CD14-positive monocyte (primary cell): ENCODE measurements around the gene PDE6B. TPM values are rescaled to one million over a fixed set of nuclear protein-coding genes. Genes with fewer than 3 reads are reported as not detected.
A peak's percentile ranks its signal among the peaks of the same experiment; 100 is the strongest.

Source experiments
- DNase-seq, 3 donors: peaks; one replicate each; pipeline ENCODE4 v3.0.0-alpha.2; 2011 to 2022
- H2AFZ ChIP-seq: 2 replicates; pipeline ENCODE4 v1.6.0; 2012; ENCODE audit warnings: mild to moderate bottlenecking, low read depth, low read length, inconsistent platforms; ENCODE audit not compliant: insufficient read depth, poor library complexity, severe bottlenecking
- H3K27ac ChIP-seq, 2 donors: 1 replicate in 1 of 2; 2 replicates in 1 of 2; pipeline ENCODE4 v1.5.1; 2012 to 2013; ENCODE audit warnings: low read length in 2 of 2, control low read depth in 1 of 2, inconsistent platforms in 1 of 2, low read depth in 1 of 2, mild to moderate bottlenecking in 1 of 2
- H3K27me3 ChIP-seq, 2 donors: one replicate each; pipeline versions ENCODE4 v1.6.0 to v1.6.1; 2011 to 2013; ENCODE audit warnings: low read length in 2 of 2; ENCODE audit not compliant: control insufficient read depth in 2 of 2, insufficient read depth in 2 of 2
- H3K36me3 ChIP-seq, 2 donors: replicated peaks in 1 of 2; 1 replicate in 1 of 2; 2 replicates in 1 of 2; pipeline versions ENCODE4 v1.5.1 to v1.6.1; 2012 to 2013; ENCODE audit warnings: low read length in 2 of 2, control low read depth in 1 of 2, inconsistent platforms in 1 of 2, mild to moderate bottlenecking in 1 of 2; ENCODE audit not compliant: insufficient read depth in 2 of 2, control insufficient read depth in 1 of 2
- H3K4me1 ChIP-seq, 2 donors: 1 replicate in 1 of 2; 2 replicates in 1 of 2; pipeline versions ENCODE4 v1.5.1 to v1.6.1; 2012 to 2013; ENCODE audit warnings: low read length in 2 of 2, control low read depth in 1 of 2, inconsistent platforms in 1 of 2, mild to moderate bottlenecking in 1 of 2, moderate library complexity in 1 of 2; ENCODE audit not compliant: insufficient read depth in 2 of 2, control insufficient read depth in 1 of 2
- H3K4me2 ChIP-seq: replicated peaks from 2 replicates; pipeline ENCODE3; 2012; ENCODE audit warnings: low read length, moderate library complexity, mild to moderate bottlenecking; ENCODE audit not compliant: poor library complexity, severe bottlenecking; ENCODE audit errors: extremely low read depth
- H3K4me3 ChIP-seq, 3 experiments: fragments of 200-600 bp in 1 of 3; sonication (generic) in 1 of 3; replicated peaks in 1 of 3; 1 replicate in 2 of 3; 2 replicates in 1 of 3; pipeline ENCODE4 v1.5.1; 2011 to 2013; ENCODE audit warnings: low read length in 3 of 3, mild to moderate bottlenecking in 3 of 3, control low read depth in 2 of 3, low read depth in 2 of 3, inconsistent platforms in 1 of 3, moderate library complexity in 1 of 3
- H3K79me2 ChIP-seq: 2 replicates; pipeline ENCODE4 v1.6.0; 2012; ENCODE audit warnings: mild to moderate bottlenecking, control low read depth, inconsistent platforms, low read length, moderate library complexity; ENCODE audit not compliant: insufficient read depth
- H3K9ac ChIP-seq: 2 replicates; pipeline ENCODE4 v1.6.0; 2017; ENCODE audit warnings: low read length, mild to moderate bottlenecking; ENCODE audit not compliant: insufficient read depth, poor library complexity, severe bottlenecking
- H3K9me3 ChIP-seq, 2 donors: replicated peaks in 1 of 2; 1 replicate in 1 of 2; 2 replicates in 1 of 2; pipeline versions ENCODE4 v1.5.1 to v1.6.1; 2012 to 2013; ENCODE audit warnings: low read length in 2 of 2, control low read depth in 1 of 2; ENCODE audit not compliant: control insufficient read depth in 1 of 2, insufficient read depth in 1 of 2
- H4K20me1 ChIP-seq: 2 replicates; pipeline ENCODE4 v1.6.0; 2012; ENCODE audit warnings: mild to moderate bottlenecking, low read length, control low read depth, moderate library complexity; ENCODE audit not compliant: insufficient read depth
- H3K27ac Mint-ChIP-seq, 7 donors: one replicate each; pipeline ENCODE4 v1.8.0; 2020; ENCODE audit warnings: mild to moderate bottlenecking in 7 of 7, mixed read lengths in 7 of 7, moderate library complexity in 6 of 7, inconsistent platforms in 2 of 7
- H3K27me3 Mint-ChIP-seq, 3 donors: one replicate each; pipeline ENCODE4 v1.8.0; 2021 to 2022; ENCODE audit warnings: low read depth in 3 of 3, mild to moderate bottlenecking in 3 of 3, mixed read lengths in 3 of 3, moderate library complexity in 3 of 3, inconsistent platforms in 1 of 3
- H3K36me3 Mint-ChIP-seq, 2 donors: one replicate each; pipeline ENCODE4 v1.8.0; 2020; ENCODE audit warnings: mixed read lengths in 2 of 2, inconsistent platforms in 1 of 2, mild to moderate bottlenecking in 1 of 2
- H3K4me1 Mint-ChIP-seq: one replicate; pipeline ENCODE4 v1.8.0; 2020; ENCODE audit warnings: mild to moderate bottlenecking, mixed read lengths
- H3K4me3 Mint-ChIP-seq, 2 donors: one replicate each; pipeline ENCODE4 v1.8.0; 2020; ENCODE audit warnings: mild to moderate bottlenecking in 2 of 2, mixed read lengths in 2 of 2, moderate library complexity in 1 of 2
- H3K9me3 Mint-ChIP-seq, 7 donors: one replicate each; pipeline ENCODE4 v1.8.0; 2020 to 2022; ENCODE audit warnings: mixed read lengths in 7 of 7, mild to moderate bottlenecking in 6 of 7, moderate library complexity in 6 of 7, inconsistent platforms in 2 of 7
- WGBS: methylation state at CpG from one replicate; pipeline ENCODE4 v1.1.5; 2013; ENCODE audit warnings: missing lambda C conversion rate; ENCODE audit not compliant: insufficient coverage; 5-methylcytosine and 5-hydroxymethylcytosine counted together
- intact Hi-C, 2 donors: fragments of 100-400 bp; cut with micrococcal nuclease; formaldehyde crosslinking; loops; one replicate each; pipeline versions ENCODE4 v1.15.0 to v1.15.1; 2023
- polyA plus RNA-seq, 3 donors: library from polyadenylated mRNA; depleted of rRNA in 1 of 3; unstranded in 2 of 3; stranded (reverse) in 1 of 3; fragments of 300-500 nt in 2 of 3; fragments of >200 nt in 1 of 3; fragmentation: Illumina TruSeq in 2 of 3; gene quantifications; 1 replicate in 2 of 3; 2 replicates in 1 of 3; pipeline ENCODE4 v1.2.3, GENCODE V29; 2012 to 2021
- TF ChIP-seq, protein P1 (sequence below): fragments of 200-600 bp; IDR thresholded peaks from one replicate; pipeline ENCODE4 v1.8.0; 2022; ENCODE audit warnings: antibody characterized with exemption, mild to moderate bottlenecking

PDE6B gene
- polyA plus RNA-seq, 3 donors: 3.7 to 6.3 (median 4.6) TPM

DNA sequence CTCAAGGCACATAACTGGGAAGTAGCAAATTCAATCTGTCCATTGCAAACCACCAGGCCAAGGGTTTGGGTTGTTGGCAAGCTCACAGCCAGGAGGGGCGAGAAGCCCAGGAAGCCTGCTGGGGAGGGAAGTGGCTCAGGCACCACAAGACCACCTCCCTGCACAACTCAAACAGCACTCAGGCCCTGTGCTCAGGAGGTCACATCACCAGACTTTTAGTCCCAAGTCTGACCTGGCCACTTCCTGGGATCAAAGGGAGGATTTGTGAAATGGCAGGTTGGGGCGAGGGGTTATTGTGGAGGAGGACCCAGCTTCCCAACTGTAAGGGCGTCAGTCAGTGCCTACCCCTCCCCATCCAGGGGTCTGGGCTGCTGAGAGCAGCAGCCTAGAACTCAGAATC lies 46.4 kb downstream of the PDE6B start:
- peaks cover 13% of the 10 kb centered on the region for H3K4me1 Mint-ChIP-seq
- intact Hi-C loops: loop anchor here (5.0 to 10.0 kb wide), 2 partner anchors 36 to 177 kb away; partner anchors contain the start of genes PCGF3 (in 1 of the 2), PIGG (in 1 of the 2) and ZNF721 (in 1 of the 2)
- peaks cover 12 to 20% of the 10 kb centered on the region in 2 donors for H3K36me3 ChIP-seq
- peaks cover 19 to 23% of the 10 kb centered on the region in 2 donors for H3K4me1 ChIP-seq
- H3K36me3 Mint-ChIP-seq: peaks cover 22 to 29% of the 10 kb centered on the region in 2 donors
- H3K4me3 ChIP-seq: no peak overlapping the region
- no peak overlapping the region for H2AFZ ChIP-seq
- no peaks in the 10 kb centered on the region for H3K27me3 ChIP-seq
- H3K4me2 ChIP-seq: no peak overlapping the region
- H3K27ac Mint-ChIP-seq: peak overlapping the region in 2 of 7 donors; percentile 33 to 63
- no peaks in the 10 kb centered on the region for H3K9me3 ChIP-seq
- no CpG with 5 or more reads among the region's 3 CpGs for WGBS
- peaks cover 20% of the 10 kb centered on the region for H3K79me2 ChIP-seq
- TF ChIP-seq, protein P1, sequence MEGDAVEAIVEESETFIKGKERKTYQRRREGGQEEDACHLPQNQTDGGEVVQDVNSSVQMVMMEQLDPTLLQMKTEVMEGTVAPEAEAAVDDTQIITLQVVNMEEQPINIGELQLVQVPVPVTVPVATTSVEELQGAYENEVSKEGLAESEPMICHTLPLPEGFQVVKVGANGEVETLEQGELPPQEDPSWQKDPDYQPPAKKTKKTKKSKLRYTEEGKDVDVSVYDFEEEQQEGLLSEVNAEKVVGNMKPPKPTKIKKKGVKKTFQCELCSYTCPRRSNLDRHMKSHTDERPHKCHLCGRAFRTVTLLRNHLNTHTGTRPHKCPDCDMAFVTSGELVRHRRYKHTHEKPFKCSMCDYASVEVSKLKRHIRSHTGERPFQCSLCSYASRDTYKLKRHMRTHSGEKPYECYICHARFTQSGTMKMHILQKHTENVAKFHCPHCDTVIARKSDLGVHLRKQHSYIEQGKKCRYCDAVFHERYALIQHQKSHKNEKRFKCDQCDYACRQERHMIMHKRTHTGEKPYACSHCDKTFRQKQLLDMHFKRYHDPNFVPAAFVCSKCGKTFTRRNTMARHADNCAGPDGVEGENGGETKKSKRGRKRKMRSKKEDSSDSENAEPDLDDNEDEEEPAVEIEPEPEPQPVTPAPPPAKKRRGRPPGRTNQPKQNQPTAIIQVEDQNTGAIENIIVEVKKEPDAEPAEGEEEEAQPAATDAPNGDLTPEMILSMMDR: no peak
- no peaks in the 10 kb centered on the region for H3K9me3 Mint-ChIP-seq
- DNase-seq: no peak
- peaks cover 0 to 2% (median 1%) of the 10 kb centered on the region in 3 donors for H3K27me3 Mint-ChIP-seq
- H3K27ac ChIP-seq: no peak overlapping the region
- no peaks in the 10 kb centered on the region for H4K20me1 ChIP-seq
- no peak overlapping the region for H3K9ac ChIP-seq
- H3K4me3 Mint-ChIP-seq: no peak overlapping the region

DNA sequence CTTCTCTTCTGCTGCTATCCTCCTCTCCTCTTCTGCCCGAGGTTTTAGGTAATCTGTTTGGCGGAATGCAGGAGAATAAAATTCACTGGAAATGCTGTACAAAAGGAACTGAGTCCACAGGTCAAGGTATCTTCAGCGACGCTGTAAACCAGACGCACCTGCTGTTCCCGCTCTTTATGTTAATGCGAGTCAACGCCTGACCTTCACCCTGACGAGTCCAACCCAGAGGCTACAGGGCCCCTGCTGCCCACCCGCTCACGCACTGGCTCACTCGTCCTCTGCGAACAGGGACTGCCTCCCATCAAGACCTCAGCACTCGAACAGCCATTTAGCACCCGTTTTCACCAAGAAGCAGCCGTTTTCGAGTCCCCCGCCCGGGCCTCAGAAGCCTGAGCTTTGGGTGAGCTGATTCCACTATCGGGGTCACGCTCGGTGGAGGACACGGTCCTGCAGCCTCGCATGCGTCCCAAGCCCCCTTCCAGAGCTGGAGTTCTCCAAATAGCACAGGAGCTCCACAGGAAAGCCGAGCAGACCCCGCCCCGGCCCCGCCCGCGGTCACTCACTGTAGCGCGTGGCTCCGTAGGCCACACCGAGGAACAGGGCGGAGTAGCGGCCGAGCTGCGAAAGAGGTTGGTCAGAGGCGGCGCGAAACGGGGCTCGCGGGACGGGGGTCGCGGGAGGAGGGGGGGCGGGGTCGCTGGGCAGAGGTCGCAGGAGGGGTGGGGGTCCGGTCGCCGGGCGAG lies 48.1 kb downstream of the PDE6B start:
- WGBS: 15% methylated on average over 34 of the region's 55 CpGs
- H3K27me3 ChIP-seq: no peaks in the 10 kb centered on the region
- peak overlapping the region; percentile 74 to 85 for H3K4me3 Mint-ChIP-seq
- H3K27me3 Mint-ChIP-seq: peaks cover 0 to 2% (median 0%) of the 10 kb centered on the region in 3 donors
- H3K9me3 ChIP-seq: no peaks in the 10 kb centered on the region
- H3K4me2 ChIP-seq: peak overlapping the region; percentile 75
- intact Hi-C loops: loop anchor here (5.0 to 10.0 kb wide), 2 partner anchors 34 to 179 kb away; partner anchors contain the start of genes PCGF3 (in 1 of the 2), PIGG (in 1 of the 2) and ZNF721 (in 1 of the 2)
- H3K4me3 ChIP-seq: peak overlapping the region; percentile 34 to 84 (median 50)
- peaks cover 13% of the 10 kb centered on the region for H3K4me1 Mint-ChIP-seq
- peaks cover 22 to 29% of the 10 kb centered on the region in 2 donors for H3K36me3 Mint-ChIP-seq
- H3K4me1 ChIP-seq: peaks cover 19 to 23% of the 10 kb centered on the region in 2 donors
- no peaks in the 10 kb centered on the region for H3K9me3 Mint-ChIP-seq
- peak overlapping the region in 6 of 7 donors; percentile 79 to 85 (median 83) for H3K27ac Mint-ChIP-seq
- H2AFZ ChIP-seq: peak overlapping the region; percentile 54
- H3K27ac ChIP-seq: peak overlapping the region; percentile 12 to 96
- peak overlapping the region; percentile 98 for H3K9ac ChIP-seq
- DNase-seq: no peak
- H3K36me3 ChIP-seq: peaks cover 12 to 20% of the 10 kb centered on the region in 2 donors
- TF ChIP-seq, protein P1: no peak
- H4K20me1 ChIP-seq: no peaks in the 10 kb centered on the region
- H3K79me2 ChIP-seq: peaks cover 20% of the 10 kb centered on the region
